Activated CD4-positive, alpha-beta T cell treated with anti-CD3 and anti-CD28 coated beads, Interleukin-2, amount 10 ng/mL, durations not matched to agents 24 days and 14 days (primary cell): Measurements from ENCODE around the gene BORCS8. TPM values are rescaled to one million over a fixed set of nuclear protein-coding genes. Genes with fewer than 3 reads are reported as not detected.
"Not testable (repeated sequence)": the region's sequence is repeated elsewhere in the genome, so short reads cannot be mapped to it uniquely, and the experiment has no call there.

Experiments
- DNase-seq: peaks from one replicate; pipeline ENCODE4 v3.0.0; 2022
- H3K27ac Mint-ChIP-seq: one replicate; pipeline ENCODE4 v1.8.0; 2022; ENCODE audit warnings: mild to moderate bottlenecking, mixed read lengths
- H3K27me3 Mint-ChIP-seq: one replicate; pipeline ENCODE4 v1.8.0; 2022; ENCODE audit warnings: mixed read lengths
- H3K36me3 Mint-ChIP-seq: one replicate; pipeline ENCODE4 v1.8.0; 2022; ENCODE audit warnings: low read depth, mild to moderate bottlenecking, mixed read lengths
- H3K4me1 Mint-ChIP-seq: one replicate; pipeline ENCODE4 v1.8.0; 2021; ENCODE audit warnings: mixed read lengths
- H3K4me3 Mint-ChIP-seq: one replicate; pipeline ENCODE4 v1.8.0; 2022; ENCODE audit warnings: mild to moderate bottlenecking, moderate library complexity, mixed read lengths
- H3K9me3 Mint-ChIP-seq: one replicate; pipeline ENCODE4 v1.8.0; 2021; ENCODE audit warnings: mixed read lengths
- intact Hi-C: fragments of 100-400 bp; cut with micrococcal nuclease; formaldehyde crosslinking; loops from one replicate; pipeline ENCODE4 v1.15.1; 2023
- total RNA-seq: library from RNA; stranded (reverse); gene quantifications from 2 replicates; pipeline ENCODE4 v1.2.3, GENCODE V29; 2022

Gene BORCS8
- total RNA-seq, 1 donor from 2014 or later, result 38.9 TPM

DNA sequence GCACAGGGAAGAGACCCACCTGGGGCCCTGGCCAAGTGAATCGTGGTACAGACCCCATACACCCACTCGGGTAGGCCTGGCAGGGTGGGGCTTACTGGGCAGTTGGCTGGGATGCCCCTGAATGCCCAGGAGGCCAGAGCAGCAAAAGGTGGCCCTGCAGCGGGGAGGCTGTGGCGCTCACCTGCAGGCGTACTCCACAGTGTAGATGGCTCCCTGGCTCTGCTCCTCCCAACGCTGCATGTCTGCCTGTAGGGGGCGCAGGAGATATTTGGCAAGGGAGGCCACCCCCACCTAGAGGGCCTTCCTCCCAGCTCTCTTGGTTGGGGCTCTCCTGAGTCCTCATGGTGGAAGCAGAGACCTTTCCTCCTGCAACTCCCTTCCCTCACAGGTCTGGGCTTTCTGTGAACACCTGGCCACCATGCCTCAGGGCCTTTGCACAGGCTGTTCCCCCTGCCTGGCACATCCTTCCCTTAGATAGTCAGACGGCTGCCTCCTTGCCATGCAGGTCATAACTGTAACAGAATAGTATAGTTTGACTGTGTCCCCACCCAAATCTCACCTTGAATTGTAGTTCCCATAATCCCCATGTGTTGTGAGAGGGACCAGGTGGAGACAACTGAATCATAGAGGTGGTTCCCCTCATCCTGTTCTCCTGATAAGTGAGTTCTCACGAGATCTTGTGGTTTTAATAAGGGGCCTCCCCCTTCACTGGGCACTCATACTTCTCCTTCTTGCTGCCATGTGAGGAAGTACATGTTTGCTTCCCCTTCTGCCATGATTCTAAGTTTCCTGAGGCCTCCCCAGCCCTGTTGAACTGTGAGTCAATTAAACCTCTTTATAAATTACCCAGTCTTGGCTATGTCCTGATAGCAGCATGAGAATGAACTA is 5.9 kb downstream of the BORCS8 start:
- intact Hi-C loops, result no loop called here
- Mint-ChIP-seq H3K36me3 (peaks cover 33% of the 10 kb centered on the region), H3K27me3 (no peaks in the 10 kb centered on the region), H3K4me1 (peaks cover 17% of the 10 kb centered on the region), H3K27ac (no peak overlapping the region), H3K9me3 (peaks cover 6% of the 10 kb centered on the region), H3K4me3 (no peak overlapping the region)
- peak; percentile 88 for DNase-seq

DNA sequence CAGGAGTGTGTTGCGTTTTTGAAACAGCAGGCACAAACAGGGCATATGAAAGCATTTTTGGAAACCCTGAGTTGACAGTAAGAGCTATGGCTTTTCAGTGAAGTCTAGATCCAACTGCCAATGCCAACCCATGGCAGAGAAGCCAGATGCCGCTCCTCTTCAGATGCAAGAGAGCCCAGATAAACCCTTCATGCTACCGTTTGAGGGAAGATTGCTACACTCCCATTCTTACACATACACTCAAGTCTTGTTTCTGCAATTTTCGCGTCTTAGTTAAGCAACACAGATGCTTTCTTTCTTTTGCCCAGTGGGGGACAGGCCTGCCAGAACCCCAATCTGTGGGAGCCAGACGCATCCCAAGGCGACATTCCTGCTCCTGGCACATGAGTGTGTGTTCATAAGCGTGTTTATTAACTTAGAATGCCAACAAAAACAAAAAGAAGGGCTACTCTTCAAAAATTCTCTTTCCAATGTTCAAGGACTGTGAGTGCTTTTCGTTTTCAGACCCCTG is 10.4 kb downstream of the BORCS8 start:
- H3K36me3 Mint-ChIP-seq, result peaks cover 36% of the 10 kb centered on the region
- no peaks in the 10 kb centered on the region for H3K27me3 Mint-ChIP-seq

GRCh38 chr19:19179548-19180441 is 12.2 kb downstream of the BORCS8 start:
- Mint-ChIP-seq H3K4me3 (no peak overlapping the region), H3K27ac (no peak overlapping the region), H3K4me1 (no peaks in the 10 kb centered on the region), H3K36me3 (peaks cover 31% of the 10 kb centered on the region), H3K27me3 (no peaks in the 10 kb centered on the region), H3K9me3 (no peaks in the 10 kb centered on the region)
- no peak for DNase-seq
- intact Hi-C loops, result no loop called here

More for the DNA sequence above, 10.4 kb downstream of the BORCS8 start:
- peaks cover 6% of the 10 kb centered on the region for H3K9me3 Mint-ChIP-seq
- peaks cover 5% of the 10 kb centered on the region for H3K4me1 Mint-ChIP-seq
- no peak overlapping the region for H3K4me3 Mint-ChIP-seq
- intact Hi-C loops, result no loop called here
- DNase-seq, result no peak
- H3K27ac Mint-ChIP-seq, result no peak overlapping the region

- no peaks in the 10 kb centered on the region for H3K27me3 Mint-ChIP-seq
- peaks cover 21% of the 10 kb centered on the region for H3K36me3 Mint-ChIP-seq
- no peak overlapping the region for H3K4me3 Mint-ChIP-seq
- H3K27ac Mint-ChIP-seq, result no peak overlapping the region
- intact Hi-C loops, result no loop called here
- no peak for DNase-seq
- H3K9me3 Mint-ChIP-seq, result no peaks in the 10 kb centered on the region
- H3K4me1 Mint-ChIP-seq, result no peaks in the 10 kb centered on the region
Observed at GRCh38 chr19:19176950-19177349, 15.0 kb downstream of the BORCS8 start.

DNA sequence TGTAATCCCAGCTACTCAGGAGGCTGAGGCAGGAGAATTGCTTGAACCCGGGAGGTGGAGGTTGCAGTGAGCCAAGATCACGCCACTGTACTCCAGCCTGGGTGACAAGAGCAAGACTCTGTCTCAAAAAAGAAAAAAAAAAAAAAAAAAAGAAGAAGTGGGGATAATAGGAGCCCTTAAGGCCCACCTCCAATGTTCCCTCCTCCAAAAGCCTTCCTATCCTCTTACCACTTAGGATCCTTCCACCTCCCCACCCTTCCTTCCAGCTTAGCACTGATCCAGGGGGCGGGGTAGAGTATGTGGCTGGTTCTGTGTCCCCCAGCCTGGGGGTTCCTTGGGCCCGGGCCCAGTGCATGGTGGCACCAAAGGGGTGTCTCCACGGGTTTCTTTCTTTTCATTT is 18.7 kb downstream of the BORCS8 start:
- intact Hi-C loops, H3K27ac Mint-ChIP-seq, H3K9me3 Mint-ChIP-seq, H3K27me3 Mint-ChIP-seq, H3K4me3 Mint-ChIP-seq, DNase-seq: not testable (repeated sequence)
- Mint-ChIP-seq H3K36me3 (peaks cover 11% of the 10 kb centered on the region), H3K4me1 (peaks cover 12% of the 10 kb centered on the region)

- Mint-ChIP-seq H3K36me3 (peaks cover 9% of the 10 kb centered on the region), H3K9me3 (no peaks in the 10 kb centered on the region), H3K27me3 (peaks cover 4% of the 10 kb centered on the region), H3K27ac (no peak overlapping the region), H3K4me1 (peaks cover 12% of the 10 kb centered on the region), H3K4me3 (no peak overlapping the region)
- intact Hi-C loops, result no loop called here
- no peak for DNase-seq
Observed at GRCh38 chr19:19171821-19172532, 20.0 kb downstream of the BORCS8 start.

DNA sequence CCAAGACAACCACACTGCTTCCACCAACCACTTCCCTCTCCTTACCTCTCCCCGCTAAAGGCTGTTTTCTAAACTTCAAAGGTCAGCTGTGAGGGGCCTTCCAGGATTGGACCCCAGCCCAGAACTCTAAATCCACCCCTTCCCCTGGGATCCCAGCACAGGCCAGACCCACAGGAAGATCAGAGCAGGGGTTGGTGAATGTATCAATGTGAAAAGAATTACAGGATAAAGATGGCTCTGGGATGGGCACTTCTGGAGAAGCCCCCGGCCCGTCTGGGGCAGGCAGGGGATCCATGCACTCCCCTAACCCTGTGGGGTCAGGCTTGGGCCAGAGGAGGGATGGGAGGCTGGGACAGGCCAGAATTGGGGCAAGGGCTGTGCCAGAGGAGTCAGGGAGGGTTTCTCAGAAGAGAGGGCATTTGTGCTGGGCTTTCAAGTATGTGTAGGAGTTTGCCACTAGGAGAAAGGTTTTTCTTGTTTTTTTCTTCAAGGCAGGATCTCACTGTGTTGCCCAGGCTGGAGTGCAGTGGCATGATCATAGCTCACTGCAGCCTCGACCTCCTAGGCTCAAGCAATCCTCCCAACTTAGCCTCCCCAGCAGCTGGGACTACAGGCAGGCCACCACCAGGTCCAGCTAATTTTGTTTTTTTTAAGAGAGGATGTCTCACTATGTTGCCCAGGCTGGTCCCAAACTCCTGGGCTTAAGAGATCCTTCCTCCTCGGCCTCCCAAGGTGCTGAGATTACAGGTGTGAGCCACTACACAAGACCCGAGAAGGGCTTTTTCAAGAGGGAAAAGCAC is 20.9 kb downstream of the BORCS8 start:
- Mint-ChIP-seq H3K9me3 (no peaks in the 10 kb centered on the region), H3K27me3 (peaks cover 4% of the 10 kb centered on the region), H3K36me3 (peaks cover 4% of the 10 kb centered on the region), H3K4me1 (peaks cover 12% of the 10 kb centered on the region), H3K27ac (no peak overlapping the region), H3K4me3 (peak overlapping the region; percentile 43)
- no peak for DNase-seq
- intact Hi-C loops, result no loop called here

DNA sequence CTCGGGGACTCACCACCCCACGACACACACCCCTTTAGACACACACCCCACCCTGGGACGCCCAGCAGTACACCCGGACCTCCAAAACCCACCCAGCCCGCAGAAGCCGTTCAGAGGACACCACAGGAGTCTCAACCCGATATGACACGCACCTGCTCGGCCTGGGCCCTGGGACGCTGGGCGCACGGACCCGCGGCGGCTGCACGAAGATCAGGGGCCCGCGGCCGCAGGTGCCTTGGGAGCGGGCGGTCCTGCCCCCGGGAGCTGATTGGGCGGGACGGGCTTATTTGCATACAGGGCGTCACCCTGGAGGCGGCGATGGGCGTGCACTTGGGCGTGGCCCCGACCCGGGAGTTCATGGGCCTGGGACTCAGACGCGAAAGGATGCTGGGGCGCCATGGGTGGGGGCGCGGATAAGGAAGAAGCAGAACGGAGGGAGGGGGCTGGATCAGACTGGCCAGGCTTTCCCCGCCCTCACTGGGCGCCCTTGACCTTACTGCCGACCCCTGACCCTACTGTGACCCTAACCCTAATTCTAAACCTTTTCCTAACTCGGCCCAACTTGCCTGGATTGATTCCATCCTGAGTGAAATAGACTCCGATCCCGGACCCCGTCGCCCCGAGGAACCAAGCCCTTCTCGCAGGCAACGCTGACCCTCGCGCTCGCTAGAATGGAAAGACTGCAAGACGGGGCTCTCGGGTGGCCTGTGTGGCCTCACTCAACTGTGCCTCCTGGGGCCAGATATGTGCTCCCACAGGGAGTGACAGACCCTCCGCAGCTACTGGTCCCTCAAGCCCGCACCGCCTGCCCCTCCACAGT is 21.7 kb downstream of the BORCS8 start, which contains the start of gene MEF2B:
TSS of gene MEF2B (minus strand) at position 211 of the 820 bp plus-strand sequence. CDS start 19,528 bp downstream, outside the sequence.
- Mint-ChIP-seq H3K27me3 (peaks cover 4% of the 10 kb centered on the region), H3K9me3 (no peaks in the 10 kb centered on the region), H3K4me1 (peaks cover 12% of the 10 kb centered on the region), H3K4me3 (peak within 1 kb of the TSS; percentile 43), H3K27ac (no peak within 1 kb of the TSS), H3K36me3 (peaks cover 4% of the 10 kb centered on the region)
- intact Hi-C loops, result no loop called here
- DNase-seq, result peak; percentile 94

DNA sequence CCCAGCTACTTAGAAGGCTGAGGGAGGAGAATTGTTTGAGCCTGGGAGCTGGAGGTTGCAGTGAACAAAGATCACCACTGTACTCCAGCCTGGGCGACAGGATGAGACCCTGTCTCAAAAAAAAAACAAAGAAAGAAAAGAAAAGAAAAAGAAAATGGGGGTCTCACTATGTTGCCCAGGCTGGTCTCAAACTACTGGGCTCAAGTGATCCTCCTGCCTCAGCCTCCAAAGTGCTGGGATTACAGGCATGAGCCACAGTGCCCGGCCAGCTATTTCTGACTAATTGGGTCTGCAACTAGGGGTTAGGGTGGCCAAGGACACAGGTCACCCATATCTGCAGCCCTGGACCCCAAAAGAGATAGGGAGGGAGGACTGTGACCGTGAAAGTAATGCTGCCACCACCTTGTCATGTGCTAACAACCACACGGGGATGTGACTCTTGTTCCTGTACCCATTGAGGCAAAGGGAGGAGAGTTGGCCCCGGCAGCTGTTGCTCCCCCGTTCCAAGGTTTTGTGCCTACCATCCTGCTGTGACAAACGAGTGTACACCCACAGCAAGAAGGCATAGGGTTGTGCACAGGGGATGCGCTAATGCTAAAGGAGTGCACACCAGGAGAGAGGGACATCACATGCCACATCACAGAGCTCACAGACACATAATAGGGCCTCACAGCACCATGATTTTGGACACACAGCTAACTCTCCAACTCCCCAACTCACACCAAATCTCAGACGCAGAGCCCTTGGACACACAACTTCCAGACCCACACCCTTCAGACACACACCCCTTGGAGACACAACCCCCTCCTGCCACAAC is 22.5 kb downstream of the BORCS8 start:
- H3K36me3 Mint-ChIP-seq, result peaks cover 4% of the 10 kb centered on the region
- peaks cover 12% of the 10 kb centered on the region for H3K4me1 Mint-ChIP-seq
- DNase-seq, result no peak
- peaks cover 4% of the 10 kb centered on the region for H3K27me3 Mint-ChIP-seq
- peak overlapping the region; percentile 43 for H3K4me3 Mint-ChIP-seq
- intact Hi-C loops, result no loop called here
- H3K27ac Mint-ChIP-seq, result no peak overlapping the region
- H3K9me3 Mint-ChIP-seq, result no peaks in the 10 kb centered on the region

- H3K27me3 Mint-ChIP-seq, result peaks cover 4% of the 10 kb centered on the region
- peaks cover 4% of the 10 kb centered on the region for H3K36me3 Mint-ChIP-seq
- no peak overlapping the region for H3K4me3 Mint-ChIP-seq
- H3K27ac Mint-ChIP-seq, result no peak overlapping the region
- peaks cover 12% of the 10 kb centered on the region for H3K4me1 Mint-ChIP-seq
- no peak for DNase-seq
- intact Hi-C loops, result no loop called here
- H3K9me3 Mint-ChIP-seq, result no peaks in the 10 kb centered on the region
Observed at GRCh38 chr19:19167612-19168011, 24.3 kb downstream of the BORCS8 start.

GRCh38 chr19:19165396-19165795 is 26.6 kb downstream of the BORCS8 start:
- Mint-ChIP-seq H3K27me3 (no peaks in the 10 kb centered on the region), H3K9me3 (no peaks in the 10 kb centered on the region)

More at GRCh38 chr19:19165396-19165795, 26.6 kb downstream of the BORCS8 start:
- intact Hi-C loops, result no loop called here
- H3K4me1 Mint-ChIP-seq, result peaks cover 5% of the 10 kb centered on the region
- H3K4me3 Mint-ChIP-seq, result no peak overlapping the region
- DNase-seq, result no peak
- H3K27ac Mint-ChIP-seq, result no peak overlapping the region
- peaks cover 2% of the 10 kb centered on the region for H3K36me3 Mint-ChIP-seq
